Stimulated activated naive CD4-positive, alpha-beta T cell (primary cell): ENCODE results near the gene FGD4.

Source experiments
- DNase-seq, 6 experiments: peaks; one replicate each; lab custom pipeline; 2025; lab: John Stamatoyannopoulos, UW

FGD4 gene

GRCh38 chr12:32606443-32606842 is 207.1 kb downstream of the FGD4 start:
- no peak for DNase-seq

DNA sequence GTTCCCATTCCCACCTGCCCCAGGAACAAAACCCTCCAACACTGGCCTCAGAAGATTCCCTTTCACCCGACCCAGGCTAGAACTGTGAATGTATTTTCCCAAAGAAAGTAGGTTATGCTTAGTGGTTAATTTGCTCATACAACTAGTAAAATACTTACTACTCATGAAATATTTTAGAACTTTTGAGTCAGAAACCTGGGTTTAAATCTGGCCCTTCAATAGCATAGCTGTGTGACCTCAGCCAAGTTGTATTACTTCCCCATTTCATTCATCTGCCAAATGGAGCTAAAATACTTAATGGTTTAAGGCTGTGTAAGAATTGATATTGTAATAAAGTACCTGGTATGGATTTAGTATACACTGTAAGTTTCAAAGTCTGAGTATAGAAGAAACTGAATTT is 210.6 kb downstream of the FGD4 start:
- no peak for DNase-seq

DNA sequence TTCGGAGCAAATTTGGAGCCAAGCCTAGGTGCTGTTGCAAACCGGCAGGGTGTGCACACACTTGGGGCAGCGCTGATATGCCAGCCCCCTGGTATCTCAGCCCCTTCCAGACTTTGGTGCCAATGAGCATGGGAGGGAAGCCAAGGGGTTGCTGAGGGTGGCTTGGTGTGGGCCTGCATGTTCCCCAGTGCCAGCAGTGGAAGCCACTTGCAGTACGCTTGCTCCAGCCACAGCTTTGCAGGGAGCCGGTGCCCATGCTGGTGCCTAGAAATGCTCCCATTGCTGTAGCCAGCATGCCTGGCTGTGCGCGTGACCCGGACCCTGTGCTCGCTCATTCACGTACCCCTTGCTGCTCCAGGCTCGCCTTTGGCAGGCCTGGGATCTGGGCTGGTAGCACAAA is 212.6 kb downstream of the FGD4 start:
- no peak for DNase-seq

DNA sequence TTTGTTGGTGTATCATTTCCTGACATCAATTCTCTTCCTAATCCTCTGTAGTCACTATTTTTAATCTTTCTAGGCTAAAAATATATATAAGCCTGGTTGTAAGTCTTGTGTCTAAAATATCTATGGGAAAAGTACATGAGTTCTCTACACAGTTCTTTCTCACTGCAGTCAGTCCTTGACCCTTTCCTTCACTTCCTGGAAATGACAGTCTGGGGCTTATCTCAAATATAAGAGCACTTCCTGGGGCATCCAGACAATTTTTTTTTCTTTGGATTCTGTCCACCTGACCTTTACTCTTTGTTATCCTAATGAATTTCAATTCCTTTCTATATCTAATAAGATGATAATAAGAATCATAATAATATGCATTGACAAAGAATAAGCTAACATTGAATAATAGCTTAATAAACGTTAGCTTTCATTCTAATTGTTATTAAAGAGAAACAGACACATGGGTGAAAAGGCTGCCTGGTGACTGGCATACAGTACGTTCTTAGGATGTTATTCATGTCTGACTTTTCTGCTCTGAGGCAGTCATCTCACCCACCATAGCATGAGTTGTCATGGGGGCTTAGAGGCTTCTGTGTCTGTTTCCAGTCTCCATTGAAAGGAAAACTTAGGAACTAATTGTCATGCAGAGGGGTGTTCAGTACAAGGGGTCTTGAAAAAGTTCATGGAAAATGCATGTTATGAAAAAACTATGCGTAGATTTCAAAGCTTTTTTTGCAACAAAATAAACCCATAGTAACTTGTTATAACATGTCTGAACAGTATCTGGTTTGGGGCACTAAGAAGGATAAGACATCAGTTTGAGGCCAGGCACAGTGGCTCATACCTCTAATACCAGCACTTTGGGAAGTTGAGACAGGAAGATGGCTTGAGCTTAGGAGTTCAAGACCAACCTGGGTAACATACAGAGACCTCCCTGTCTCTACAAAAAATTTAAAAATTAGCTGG is 213.6 kb downstream of the FGD4 start:
- no peak for DNase-seq

GRCh38 chr12:32615441-32615840 is 216.1 kb downstream of the FGD4 start:
- DNase-seq: no peak

DNA sequence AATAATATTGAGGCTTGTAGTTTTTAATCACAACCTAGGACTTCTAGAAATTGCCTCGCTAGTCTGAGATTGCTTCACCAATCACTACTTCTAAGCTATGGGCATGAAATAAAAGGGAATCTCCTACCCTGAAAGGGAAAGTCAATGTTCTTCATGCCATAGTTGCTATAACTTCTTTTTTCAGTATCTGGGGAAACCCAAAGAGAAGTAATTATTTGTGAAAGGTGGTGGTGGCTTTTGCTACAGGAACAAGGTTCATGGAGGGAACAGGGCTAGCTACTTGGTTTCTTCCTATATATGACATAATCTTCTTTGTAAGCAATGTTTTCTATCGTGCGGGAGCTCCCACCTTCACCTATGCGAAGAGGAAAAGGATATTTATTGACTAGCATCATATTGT is 218.2 kb downstream of the FGD4 start:
- DNase-seq: no peak

GRCh38 chr12:32618115-32618514 is 218.8 kb downstream of the FGD4 start:
- no peak for DNase-seq

GRCh38 chr12:32627976-32628375 is 228.6 kb downstream of the FGD4 start:
- DNase-seq: no peak

DNA sequence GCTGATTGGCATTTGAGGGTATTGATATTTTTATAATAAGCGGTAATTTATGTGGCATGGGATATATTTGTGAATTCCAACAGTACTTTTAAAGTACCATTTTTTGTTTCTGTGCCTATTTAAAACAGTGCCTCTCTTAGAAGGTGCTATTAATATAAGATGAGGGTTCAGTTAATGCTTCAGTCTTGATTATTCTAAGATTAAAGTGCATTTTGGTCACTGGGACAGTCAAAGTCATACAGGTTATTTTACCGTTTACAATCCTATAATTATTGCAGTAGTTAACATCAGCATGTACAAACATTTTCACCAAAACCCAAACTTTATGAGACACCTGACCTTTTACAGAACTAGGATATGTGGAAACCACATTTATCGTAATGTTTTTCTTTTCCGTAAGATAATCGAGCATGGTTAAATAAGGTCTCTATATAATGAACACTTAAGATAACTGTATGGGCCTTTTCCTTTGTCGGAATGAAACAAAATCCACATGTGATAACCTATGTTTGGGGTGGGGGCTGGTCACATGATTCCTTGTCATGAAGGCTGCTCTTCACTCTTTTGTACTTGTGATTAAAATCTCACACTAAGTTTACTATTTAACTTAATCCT is 242.0 kb downstream of the FGD4 start:
- DNase-seq: no peak

DNA sequence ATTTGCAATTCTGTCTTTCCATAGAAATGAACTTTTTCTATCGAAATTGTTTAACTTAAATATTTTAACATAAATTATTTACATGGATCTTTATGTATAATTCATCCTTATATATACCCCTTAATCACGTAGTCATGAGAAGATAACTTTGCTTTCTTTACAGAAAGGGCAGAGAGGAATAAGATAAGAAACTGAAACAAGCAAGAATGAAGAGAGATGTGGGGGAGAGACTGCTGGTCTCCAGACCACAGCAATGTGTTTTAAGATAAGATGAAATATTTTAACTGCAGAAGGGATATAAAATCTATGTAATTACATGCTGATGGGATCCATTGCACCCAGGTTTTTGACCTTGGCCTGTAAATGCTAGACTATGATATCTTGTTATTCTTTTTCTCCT is 245.1 kb downstream of the FGD4 start:
- DNase-seq: no peak

DNA sequence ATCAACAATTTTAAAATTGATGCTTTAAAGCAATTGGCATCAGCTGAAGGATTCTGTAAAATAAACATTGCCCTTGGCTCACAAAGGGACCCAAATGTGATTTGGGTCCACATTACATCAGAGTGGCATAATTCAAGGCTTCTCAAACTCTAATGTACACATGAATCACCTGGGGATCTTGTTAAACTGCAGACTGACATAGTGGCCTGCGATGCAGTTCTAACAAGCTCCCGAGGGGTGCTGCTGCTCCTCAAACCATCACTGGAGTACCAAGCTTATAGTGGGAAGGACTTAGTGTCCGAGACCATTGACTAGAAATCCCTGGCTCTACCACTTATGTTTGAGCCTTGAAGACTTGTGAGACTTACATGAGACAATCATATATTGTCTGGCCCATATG is 247.9 kb downstream of the FGD4 start:
- DNase-seq: no peak

- DNase-seq: no peak
These were observed 251.2 kb downstream of the FGD4 start for GRCh38 chr12:32650508-32650907.

DNA sequence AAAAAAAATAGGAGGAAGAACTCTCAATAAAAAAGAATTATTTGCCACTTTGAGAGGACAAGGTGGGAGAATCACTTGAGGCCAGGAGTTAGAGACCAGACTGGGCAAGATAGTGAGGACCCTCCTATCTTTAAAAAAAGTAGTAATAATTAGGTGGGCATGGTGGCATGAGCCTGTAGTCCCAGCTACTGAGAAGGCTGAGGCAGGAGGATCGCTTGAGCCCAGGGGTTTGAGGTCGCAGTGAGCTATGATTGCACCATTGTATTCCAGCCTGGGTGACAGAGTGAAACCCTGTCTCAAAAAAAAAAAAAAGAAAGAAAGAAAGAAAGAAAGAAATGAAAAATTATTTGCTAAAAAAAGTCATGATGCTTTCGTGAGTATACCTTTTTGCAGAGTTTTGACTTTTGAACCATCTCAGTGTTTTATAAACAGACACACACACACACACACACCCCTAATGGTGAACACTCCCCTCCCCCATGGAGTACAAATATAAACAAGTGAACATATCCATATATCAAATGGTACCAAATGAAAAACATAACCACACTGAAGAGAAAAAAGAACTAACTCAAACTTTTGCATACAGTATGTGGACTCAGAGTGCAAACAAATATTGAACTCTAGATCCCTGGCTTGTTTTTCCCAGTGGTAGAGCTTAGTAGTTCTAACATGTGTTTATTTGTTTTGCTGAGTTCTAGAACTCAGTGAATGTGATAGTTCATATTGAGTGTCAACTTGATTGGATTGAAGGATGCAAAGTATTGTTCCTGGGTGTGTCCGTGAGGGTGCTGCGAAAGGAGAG is 252.0 kb downstream of the FGD4 start:
- no peak for DNase-seq

DNA sequence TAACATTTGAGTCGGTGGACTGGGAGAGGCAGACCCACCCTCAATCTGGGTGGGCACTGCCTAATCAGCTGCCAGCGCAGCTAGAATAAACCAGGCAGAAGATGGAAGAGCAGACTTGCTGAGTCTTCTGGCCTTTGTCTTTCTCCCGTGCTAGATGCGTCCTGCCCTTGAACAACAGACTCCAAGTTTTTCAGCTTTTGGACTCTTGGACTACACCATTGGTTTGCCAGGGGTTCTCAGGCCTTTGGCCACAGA is 252.5 kb downstream of the FGD4 start:
- no peak for DNase-seq

GRCh38 chr12:32659908-32660440 is 260.6 kb downstream of the FGD4 start:
- no peak for DNase-seq

DNA sequence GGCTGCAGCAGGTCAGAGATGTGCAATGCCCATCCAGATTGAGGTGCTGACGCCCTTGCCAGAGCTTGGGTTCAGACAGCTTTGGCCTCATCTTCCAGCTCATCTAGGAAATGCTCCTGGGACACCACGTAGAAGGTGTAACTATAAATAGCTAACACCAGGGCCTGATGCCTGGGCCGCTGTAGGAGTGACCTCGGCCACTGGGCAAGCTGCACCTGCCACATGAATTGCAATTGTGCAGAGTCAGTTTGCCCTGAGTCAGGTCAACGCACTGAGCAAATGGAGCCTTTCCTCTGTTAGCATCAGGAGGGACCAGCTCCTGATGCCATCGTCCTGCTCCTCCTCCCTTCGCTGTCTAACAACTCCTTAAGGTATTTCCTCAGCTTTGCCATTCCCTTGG is 262.3 kb downstream of the FGD4 start:
- no peak for DNase-seq

DNA sequence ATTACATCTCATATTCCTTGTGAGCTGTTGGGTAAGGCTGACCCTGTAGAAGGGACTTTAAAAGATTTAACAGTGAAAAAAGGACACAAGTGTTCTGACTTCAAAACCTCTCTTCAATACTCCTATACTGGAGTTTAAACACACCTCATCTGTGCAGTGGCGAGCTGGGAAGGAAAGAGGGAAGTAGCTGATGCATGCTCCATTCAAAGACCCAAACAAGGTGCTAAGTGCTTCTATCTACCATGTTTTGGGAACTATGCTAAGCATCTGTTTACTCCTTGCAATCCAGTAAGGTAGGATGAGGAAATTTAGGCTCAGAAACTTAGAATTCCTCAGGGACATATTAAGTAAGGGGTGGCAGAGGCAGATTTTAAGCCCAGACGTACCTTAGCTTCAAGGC is 263.3 kb downstream of the FGD4 start:
- DNase-seq: no peak

- DNase-seq: no peak
These were observed 266.7 kb downstream of the FGD4 start for GRCh38 chr12:32666018-32666417.

DNA sequence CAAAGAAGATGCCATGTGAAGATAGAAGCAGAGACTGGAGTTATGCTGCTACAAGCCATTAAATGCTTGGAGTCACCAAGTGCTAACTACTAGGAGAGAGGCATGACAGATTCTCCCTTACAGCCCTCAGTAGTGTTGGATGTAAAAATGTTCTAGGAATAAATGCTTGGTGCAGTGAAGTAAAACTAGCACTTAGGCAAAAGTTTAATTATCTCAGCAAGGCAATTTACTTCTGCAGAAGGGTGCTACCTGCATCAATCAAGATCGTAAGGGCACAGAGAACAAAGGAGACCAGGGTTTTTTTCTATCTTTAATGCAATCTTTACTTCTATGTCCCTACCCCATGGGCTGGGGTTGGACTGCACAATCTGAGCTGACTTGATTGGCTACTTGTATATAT is 270.2 kb downstream of the FGD4 start:
- no peak for DNase-seq

GRCh38 chr12:32671930-32672780 is 272.8 kb downstream of the FGD4 start:
- DNase-seq: no peak

DNA sequence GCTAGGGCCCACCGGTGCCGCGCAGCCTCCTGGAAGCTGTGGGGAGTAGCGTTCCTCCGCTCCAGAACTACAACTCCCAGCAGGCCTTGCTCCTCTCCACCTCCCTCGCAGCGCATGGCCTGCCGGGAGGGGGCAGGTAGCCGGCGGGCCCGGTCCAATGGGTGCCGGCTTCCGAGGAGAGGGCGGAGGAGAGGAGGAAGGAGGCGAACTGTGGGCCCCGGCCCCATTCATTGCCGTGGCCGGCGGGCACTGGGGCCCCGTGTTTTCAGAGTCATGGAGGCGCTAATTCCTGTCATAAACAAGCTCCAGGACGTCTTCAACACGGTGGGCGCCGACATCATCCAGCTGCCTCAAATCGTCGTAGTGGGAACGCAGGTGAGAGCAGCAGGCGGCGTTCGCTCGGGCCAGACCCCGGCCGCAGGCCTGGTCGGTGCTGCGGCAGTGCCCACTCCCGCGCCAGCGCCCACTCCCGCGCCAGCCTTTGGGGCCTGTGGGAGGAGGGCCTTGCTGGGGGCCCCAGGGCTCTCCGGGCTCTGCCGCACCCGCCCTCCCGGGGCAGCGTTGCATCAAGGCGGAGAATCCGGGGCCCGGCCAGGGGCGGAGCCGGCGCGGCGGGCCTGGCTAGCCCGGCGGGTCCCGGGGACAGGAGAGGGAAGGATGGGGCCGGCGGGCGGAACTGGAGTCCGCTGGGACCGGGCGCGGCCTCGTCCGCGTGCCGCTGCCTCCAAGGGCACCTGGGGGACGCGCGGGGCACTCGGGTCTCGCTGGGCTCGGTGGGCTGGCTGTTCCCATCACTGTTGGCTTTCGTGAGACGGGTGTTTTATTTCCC is 279.9 kb downstream of the FGD4 start, which contains the start of gene DNM1L:
Gene DNM1L, plus strand, starts transcription at position 211 of the 829 bp plus-strand sequence. Its CDS starts 63 bp downstream, at position 274.
- peak; percentile 85 to 92 (median 90) for DNase-seq
